Endothelial cell of umbilical vein (primary cell): ENCODE results near the gene UNC5B. TPM values are rescaled to one million over a fixed set of nuclear protein-coding genes. Genes with fewer than 3 reads are reported as not detected.

Experiments
- BruUV-seq: library from RNA; stranded (reverse); fragments of 400-500 nt; replicated peaks from 2 replicates; lab custom pipeline; 2021; lab: Mats Ljungman, UMichigan
- CTCF ChIA-PET: fragments of 300-600, 350-600 bp; sonication (Branson Sonifier 250); formaldehyde crosslinking; loops from one replicate; lab custom pipeline; 2021; ENCODE audit warnings: antibody characterized with exemption, inconsistent platforms; lab: Charles Lee
- POLR2A ChIA-PET: fragments of 300-600, 350-600 bp; sonication (Branson Sonifier 250); formaldehyde crosslinking; loops from one replicate; lab custom pipeline; 2021; ENCODE audit warnings: antibody characterized with exemption, inconsistent platforms; lab: Charles Lee
- DNase-seq: peaks from one replicate; pipeline ENCODE4 v3.0.0-alpha.2; 2011; ENCODE audit warnings: low read depth, low spot score
- FAIRE-seq: peaks from 2 replicates; lab custom pipeline; 2011; peaks lifted over from hg19 to GRCh38; lab: Jason Lieb, UNC
- H2AFZ ChIP-seq: 2 replicates; pipeline ENCODE4 v1.6.0; 2012; ENCODE audit warnings: low read depth, low read length, control low read depth, inconsistent platforms
- H3K27ac ChIP-seq: 2 replicates; pipeline ENCODE4 v1.5.1; 2011; ENCODE audit warnings: low read depth, mild to moderate bottlenecking, control low read depth, low read length, moderate library complexity; ENCODE audit not compliant: insufficient read depth
- H3K27me3 ChIP-seq, 2 experiments: 2 replicates each; pipeline versions ENCODE4 v1.6.0 to v1.6.1; 2011; ENCODE audit warnings: low read length in 2 of 2, mixed read lengths in 1 of 2; ENCODE audit not compliant: control insufficient read depth in 2 of 2, insufficient read depth in 2 of 2
- H3K36me3 ChIP-seq, 2 experiments: 2 replicates in 1 of 2; 3 replicates in 1 of 2; pipeline ENCODE4 v1.5.1; 2011; ENCODE audit warnings: low read length in 2 of 2, mild to moderate bottlenecking in 1 of 2, moderate library complexity in 1 of 2; ENCODE audit not compliant: control insufficient read depth in 2 of 2, insufficient read depth in 2 of 2; ENCODE audit errors: extremely low read depth in 1 of 2
- H3K4me1 ChIP-seq: 3 replicates; pipeline ENCODE4 v1.5.1; 2011; ENCODE audit warnings: mild to moderate bottlenecking, low read length; ENCODE audit not compliant: control insufficient read depth, insufficient read depth; ENCODE audit errors: extremely low read depth
- H3K4me2 ChIP-seq: 2 replicates; pipeline ENCODE4 v1.6.1; 2011; ENCODE audit warnings: low read length, control low read depth, mixed read lengths; ENCODE audit not compliant: insufficient read depth
- H3K4me3 ChIP-seq, 3 experiments: fragments of 200-600 bp in 1 of 3; sonication (generic), shearing (Covaris generic) in 1 of 3; replicated peaks in 1 of 3; 2 replicates each; pipeline ENCODE4 v1.5.1; 2011 to 2016; ENCODE audit warnings: control low read depth in 3 of 3, low read length in 3 of 3, mild to moderate bottlenecking in 2 of 3, inconsistent platforms in 1 of 3, low read depth in 1 of 3, moderate library complexity in 1 of 3; ENCODE audit not compliant: insufficient read depth in 1 of 3
- H3K79me2 ChIP-seq: 2 replicates; pipeline ENCODE4 v1.6.0; 2012; ENCODE audit warnings: low read length, inconsistent platforms; ENCODE audit not compliant: control insufficient read depth, insufficient read depth
- H3K9ac ChIP-seq: replicated peaks from 2 replicates; pipeline ENCODE3; 2011; ENCODE audit warnings: low read length, control low read depth; ENCODE audit not compliant: insufficient read depth; ENCODE audit errors: extremely low read depth
- H3K9me1 ChIP-seq: replicated peaks from 3 replicates; pipeline ENCODE4 v1.6.0; 2011; ENCODE audit warnings: mild to moderate bottlenecking, low read length; ENCODE audit not compliant: control insufficient read depth, insufficient read depth; ENCODE audit errors: extremely low read depth
- H3K9me3 ChIP-seq: replicated peaks from 2 replicates; pipeline ENCODE4 v1.5.1; 2012; ENCODE audit warnings: low read length, inconsistent platforms; ENCODE audit not compliant: control insufficient read depth, insufficient read depth
- H4K20me1 ChIP-seq: replicated peaks from 2 replicates; pipeline ENCODE3; 2011; ENCODE audit warnings: mild to moderate bottlenecking, low read length; ENCODE audit not compliant: control insufficient read depth, insufficient read depth; ENCODE audit errors: extremely low read depth
- EZH2 ChIP-seq: IDR thresholded peaks from 2 replicates; pipeline ENCODE4 v1.6.1; 2012; ENCODE audit warnings: borderline replicate concordance, low read depth, mild to moderate bottlenecking, moderate library complexity, low read length, inconsistent platforms; ENCODE audit not compliant: severe bottlenecking
- FOS ChIP-seq: IDR thresholded peaks from 2 replicates; pipeline ENCODE4 v1.6.1; 2011; ENCODE audit warnings: mild to moderate bottlenecking, low read length, moderate library complexity, borderline replicate concordance; ENCODE audit not compliant: insufficient read depth
- GATA2 ChIP-seq: IDR thresholded peaks from 2 replicates; pipeline ENCODE4 v1.7.0; 2011; ENCODE audit warnings: low read depth, mild to moderate bottlenecking, moderate library complexity, mixed read lengths, low read length; ENCODE audit not compliant: insufficient read length, insufficient read depth
- JUN ChIP-seq: IDR thresholded peaks from 2 replicates; pipeline ENCODE4 v1.6.1; 2011; ENCODE audit warnings: borderline replicate concordance, low read depth; ENCODE audit not compliant: insufficient read length, insufficient read depth
- MYC ChIP-seq: IDR thresholded peaks from one replicate; pipeline ENCODE4 v1.6.1; 2011; ENCODE audit warnings: mild to moderate bottlenecking, low read depth, low read length
- POLR2A ChIP-seq: IDR thresholded peaks from 2 replicates; pipeline ENCODE4 v1.6.1; 2012; ENCODE audit warnings: low read depth, mild to moderate bottlenecking, control low read depth, low read length
- POLR2AphosphoS5 ChIP-seq: IDR thresholded peaks from 2 replicates; pipeline ENCODE4 v1.6.1; 2012; ENCODE audit warnings: low read depth, mild to moderate bottlenecking, control low read depth, low read length, moderate library complexity; ENCODE audit not compliant: insufficient read depth
- dilution Hi-C: fragments of 300-500 bp; cut with MboI; formaldehyde crosslinking; loops from one replicate; pipeline ENCODE4 v1.15.0; 2019; ENCODE audit warnings: low sequenced_read_pairs; ENCODE audit not compliant: extremely low pct_ligation_motif_present
- intact Hi-C: fragments of 100-400 bp; cut with micrococcal nuclease; formaldehyde crosslinking; loops from one replicate; pipeline ENCODE4 v1.10.0; 2022
- polyA plus RNA-seq, 4 experiments: library from polyadenylated mRNA; depleted of rRNA in 3 of 4; stranded (reverse) in 3 of 4; unstranded in 1 of 4; fragments of >200 nt; gene quantifications; 2 replicates each; pipeline versions ENCODE4 v1.2.1 to v1.2.3, GENCODE V29; 2011 to 2012; ENCODE audit warnings: missing spikeins in 1 of 4
- total RNA-seq: library from RNA; stranded (reverse); gene quantifications from 2 replicates; pipeline ENCODE4 v1.2.3, GENCODE V29; 2021
- TF ChIP-seq, protein P1 (sequence below): IDR thresholded peaks from 2 replicates; pipeline ENCODE4 v1.6.1; 2011; ENCODE audit not compliant: insufficient read depth, insufficient read length
- TF ChIP-seq, protein P2 (sequence below), 2 donors: IDR thresholded peaks; 1 replicate in 1 of 2; 2 replicates in 1 of 2; pipeline ENCODE4 v1.5.1; 2011; ENCODE audit warnings: low read length in 2 of 2, mild to moderate bottlenecking in 2 of 2, moderate library complexity in 2 of 2, control low read depth in 1 of 2, inconsistent platforms in 1 of 2, low read depth in 1 of 2; ENCODE audit not compliant: insufficient read depth in 1 of 2; ENCODE audit errors: extremely low read depth in 1 of 2

UNC5B gene
- total and polyA plus RNA-seq, 2 donors (not counting 3 experiments of a cell fraction or from before 2014, with no cell fraction given) = 0.39 to 2.5 TPM

DNA sequence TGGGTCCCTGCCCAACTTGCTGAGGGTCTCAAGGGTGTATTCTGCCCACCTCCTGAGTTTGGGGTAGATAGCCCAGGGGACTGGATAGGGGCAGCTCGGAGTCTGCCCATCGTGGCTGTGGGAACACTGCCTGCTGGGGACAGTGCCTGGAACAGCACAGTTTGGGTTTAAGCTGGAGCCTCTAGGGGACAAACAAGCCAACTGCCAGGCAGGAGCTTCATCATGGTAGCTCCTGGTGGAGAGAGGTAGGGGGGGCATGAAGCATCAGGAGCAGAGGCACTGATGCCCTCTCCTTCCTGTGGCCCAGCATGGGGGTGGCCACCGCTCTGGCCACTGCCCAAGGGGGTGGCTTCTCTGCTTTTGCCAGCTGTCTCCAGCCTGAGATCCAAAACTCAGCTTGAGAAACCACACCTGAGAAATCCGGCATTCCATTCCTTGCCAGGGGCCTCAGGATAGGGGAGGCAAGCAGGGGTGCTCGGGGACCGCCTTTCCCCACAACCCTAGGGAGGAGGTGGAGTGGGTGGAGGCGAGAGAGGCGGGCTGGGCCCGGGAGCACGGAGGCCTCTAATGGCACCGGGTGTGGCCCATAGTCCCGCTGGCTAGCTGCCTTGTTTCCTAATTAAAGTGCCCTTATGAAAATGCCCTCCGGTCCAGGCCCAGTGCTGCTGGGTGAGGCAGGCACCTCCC, 47.6 kb downstream of the UNC5B start:
- H3K4me3 ChIP-seq = no peak overlapping the region
- CTCF ChIA-PET = interaction anchor here (0.5 to 5.7 kb wide), 9 partner anchors 10 to 59 kb away, joined by 3 to 69 read pairs (median 3); partner anchors contain the start of gene SLC29A3
- TF ChIP-seq POLR2A (no peak), FOS (no peak), MYC (no peak), POLR2AphosphoS5 (no peak), GATA2 (no peak), EZH2 (no peak), JUN (no peak)
- TF ChIP-seq, protein P1, sequence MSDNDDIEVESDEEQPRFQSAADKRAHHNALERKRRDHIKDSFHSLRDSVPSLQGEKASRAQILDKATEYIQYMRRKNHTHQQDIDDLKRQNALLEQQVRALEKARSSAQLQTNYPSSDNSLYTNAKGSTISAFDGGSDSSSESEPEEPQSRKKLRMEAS = no peak
- TF ChIP-seq, protein P2, sequence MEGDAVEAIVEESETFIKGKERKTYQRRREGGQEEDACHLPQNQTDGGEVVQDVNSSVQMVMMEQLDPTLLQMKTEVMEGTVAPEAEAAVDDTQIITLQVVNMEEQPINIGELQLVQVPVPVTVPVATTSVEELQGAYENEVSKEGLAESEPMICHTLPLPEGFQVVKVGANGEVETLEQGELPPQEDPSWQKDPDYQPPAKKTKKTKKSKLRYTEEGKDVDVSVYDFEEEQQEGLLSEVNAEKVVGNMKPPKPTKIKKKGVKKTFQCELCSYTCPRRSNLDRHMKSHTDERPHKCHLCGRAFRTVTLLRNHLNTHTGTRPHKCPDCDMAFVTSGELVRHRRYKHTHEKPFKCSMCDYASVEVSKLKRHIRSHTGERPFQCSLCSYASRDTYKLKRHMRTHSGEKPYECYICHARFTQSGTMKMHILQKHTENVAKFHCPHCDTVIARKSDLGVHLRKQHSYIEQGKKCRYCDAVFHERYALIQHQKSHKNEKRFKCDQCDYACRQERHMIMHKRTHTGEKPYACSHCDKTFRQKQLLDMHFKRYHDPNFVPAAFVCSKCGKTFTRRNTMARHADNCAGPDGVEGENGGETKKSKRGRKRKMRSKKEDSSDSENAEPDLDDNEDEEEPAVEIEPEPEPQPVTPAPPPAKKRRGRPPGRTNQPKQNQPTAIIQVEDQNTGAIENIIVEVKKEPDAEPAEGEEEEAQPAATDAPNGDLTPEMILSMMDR (IDR thresholded peaks at IDR 0.05; ENCODE audit: extremely low read depth in 1 of 2, insufficient read depth in 1 of 2, low read depth in 1 of 2, low read length in 2 of 2) = no peak
- no peaks in the 10 kb centered on the region for H4K20me1 ChIP-seq
- H3K4me1 ChIP-seq = peaks cover 17% of the 10 kb centered on the region
- H3K27me3 ChIP-seq = peaks cover 0 to 3% of the 10 kb centered on the region in 2 experiments
- no peak overlapping the region for H3K27ac ChIP-seq
- H3K9me1 ChIP-seq = no peaks in the 10 kb centered on the region
- no peak overlapping the region for H3K9ac ChIP-seq
- H3K9me3 ChIP-seq = no peaks in the 10 kb centered on the region
- H3K4me2 ChIP-seq = no peak overlapping the region
- no peaks in the 10 kb centered on the region for H3K79me2 ChIP-seq
- BruUV-seq = no TSS peak
- FAIRE-seq = no peak
- no peak overlapping the region for H2AFZ ChIP-seq
- POLR2A ChIA-PET = interaction anchor here (1.0 kb wide), 1 partner anchor 9 kb away, joined by 7 read pairs; no protein-coding TSS in a partner anchor
- no peaks in the 10 kb centered on the region for H3K36me3 ChIP-seq
- dilution Hi-C loops = no loop called here
- intact Hi-C loops = loop anchor here (5.0 kb wide), 1 partner anchor 48 kb away; the partner anchor contains the start of gene UNC5B
- DNase-seq = no peak
